Neural progenitor cell (in vitro differentiated cells): ENCODE data around the gene TTLL10.

Experiments
- EZH2 ChIP-seq: fragments of 200-600 bp; sonication (generic); IDR thresholded peaks from 2 replicates; pipeline ENCODE4 v1.6.1; 2017; ENCODE audit warnings: antibody characterized with exemption, mild to moderate bottlenecking, moderate library complexity
- TF ChIP-seq, protein P1 (sequence below): fragments of 200-600 bp; sonication (generic); IDR thresholded peaks from 2 replicates; pipeline ENCODE4 v1.5.1; 2017; ENCODE audit warnings: antibody characterized with exemption, mild to moderate bottlenecking

DNA sequence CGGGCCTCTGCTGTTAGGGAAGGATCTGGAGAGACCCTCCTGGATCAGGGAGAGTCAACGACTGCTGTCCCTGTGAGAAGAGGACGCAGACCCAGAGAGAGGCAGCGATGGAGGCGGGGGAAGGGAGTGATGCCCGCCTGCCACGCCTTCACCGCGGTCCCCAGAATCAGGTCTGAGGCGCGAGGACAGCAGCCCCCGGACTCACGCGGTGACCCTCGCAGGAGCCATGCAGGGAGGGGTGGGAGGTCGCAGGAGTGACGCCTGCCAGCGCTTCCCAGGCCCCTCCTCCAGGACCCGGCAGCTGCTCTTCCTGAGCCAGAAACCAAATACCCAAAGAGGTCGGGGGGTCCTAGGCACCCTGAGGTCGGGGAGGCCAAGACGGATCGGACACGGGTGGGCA is 46.5 kb downstream of the TTLL10 start:
- TF ChIP-seq, protein P1, sequence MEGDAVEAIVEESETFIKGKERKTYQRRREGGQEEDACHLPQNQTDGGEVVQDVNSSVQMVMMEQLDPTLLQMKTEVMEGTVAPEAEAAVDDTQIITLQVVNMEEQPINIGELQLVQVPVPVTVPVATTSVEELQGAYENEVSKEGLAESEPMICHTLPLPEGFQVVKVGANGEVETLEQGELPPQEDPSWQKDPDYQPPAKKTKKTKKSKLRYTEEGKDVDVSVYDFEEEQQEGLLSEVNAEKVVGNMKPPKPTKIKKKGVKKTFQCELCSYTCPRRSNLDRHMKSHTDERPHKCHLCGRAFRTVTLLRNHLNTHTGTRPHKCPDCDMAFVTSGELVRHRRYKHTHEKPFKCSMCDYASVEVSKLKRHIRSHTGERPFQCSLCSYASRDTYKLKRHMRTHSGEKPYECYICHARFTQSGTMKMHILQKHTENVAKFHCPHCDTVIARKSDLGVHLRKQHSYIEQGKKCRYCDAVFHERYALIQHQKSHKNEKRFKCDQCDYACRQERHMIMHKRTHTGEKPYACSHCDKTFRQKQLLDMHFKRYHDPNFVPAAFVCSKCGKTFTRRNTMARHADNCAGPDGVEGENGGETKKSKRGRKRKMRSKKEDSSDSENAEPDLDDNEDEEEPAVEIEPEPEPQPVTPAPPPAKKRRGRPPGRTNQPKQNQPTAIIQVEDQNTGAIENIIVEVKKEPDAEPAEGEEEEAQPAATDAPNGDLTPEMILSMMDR = no peak
- TF ChIP-seq EZH2 = no peak
